Umbilical cord (tissue), 2 donors: Measurements from ENCODE around the gene CCNK. TPM values are rescaled to one million over a fixed set of nuclear protein-coding genes. Genes with fewer than 3 reads are reported as not detected.

ENCODE experiments used
- DNase-seq: peaks from one replicate; pipeline ENCODE4 v3.0.0-alpha.2; 2015; ENCODE audit warnings: low spot score
- total RNA-seq: library from RNA; depleted of rRNA; stranded (reverse); fragments of >200 nt; gene quantifications from one replicate; pipeline ENCODE4 v1.2.3, GENCODE V29; 2014; ENCODE audit warnings: low replicate concordance; ENCODE audit not compliant: insufficient read depth

CCNK gene
- total RNA-seq, 1 donor from 2014 or later = 33.0 TPM

DNA sequence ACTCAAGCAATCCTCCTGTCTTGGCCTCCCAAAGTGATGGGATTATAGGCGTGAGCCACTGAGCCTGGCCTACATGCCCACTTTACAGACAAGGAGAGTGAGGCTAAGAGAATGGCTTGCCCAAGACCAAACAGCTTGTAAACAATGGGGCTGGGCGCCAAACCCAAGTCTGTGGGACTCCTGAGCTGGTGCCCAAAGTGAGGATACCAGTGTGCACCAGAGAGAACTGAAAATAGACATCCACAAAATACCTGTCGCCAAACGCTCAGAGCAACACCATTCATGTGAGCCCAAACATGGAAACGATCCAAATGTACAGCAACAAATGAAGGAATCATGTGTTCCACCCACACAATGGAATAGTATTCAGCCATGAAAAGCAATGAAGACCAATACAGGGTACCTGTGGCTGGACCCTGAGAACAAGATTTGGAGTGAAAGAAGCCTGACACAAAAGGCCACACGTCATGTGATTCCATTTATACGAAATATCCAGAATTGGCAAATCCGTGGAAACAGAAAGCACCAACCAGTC, 38.2 kb downstream of the CCNK start:
- DNase-seq = no peak

DNA sequence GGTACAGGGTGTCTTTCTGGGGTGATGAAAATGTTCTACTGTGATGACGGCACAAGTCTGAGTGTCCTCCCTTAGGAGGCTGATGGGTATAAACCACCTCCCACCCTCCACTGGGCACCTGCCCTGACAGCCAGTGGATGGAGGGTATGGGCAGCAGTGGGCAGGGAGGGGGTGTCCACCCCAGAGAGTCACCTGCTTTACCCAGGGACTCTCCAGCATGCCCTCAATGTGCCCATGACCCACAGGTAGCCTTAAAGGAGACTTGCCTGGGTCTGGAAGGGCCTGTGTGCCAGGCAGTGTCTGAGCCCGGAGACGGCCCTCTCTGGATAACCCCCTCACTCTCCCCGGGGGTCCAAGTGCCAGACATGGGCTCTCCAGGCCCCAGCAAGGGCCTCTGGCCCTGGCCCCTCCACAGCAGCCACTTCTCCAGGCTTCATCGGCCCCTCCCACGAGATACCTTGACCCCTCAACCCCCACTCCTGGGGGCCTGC, 38.8 kb downstream of the CCNK start:
- no peak for DNase-seq

DNA sequence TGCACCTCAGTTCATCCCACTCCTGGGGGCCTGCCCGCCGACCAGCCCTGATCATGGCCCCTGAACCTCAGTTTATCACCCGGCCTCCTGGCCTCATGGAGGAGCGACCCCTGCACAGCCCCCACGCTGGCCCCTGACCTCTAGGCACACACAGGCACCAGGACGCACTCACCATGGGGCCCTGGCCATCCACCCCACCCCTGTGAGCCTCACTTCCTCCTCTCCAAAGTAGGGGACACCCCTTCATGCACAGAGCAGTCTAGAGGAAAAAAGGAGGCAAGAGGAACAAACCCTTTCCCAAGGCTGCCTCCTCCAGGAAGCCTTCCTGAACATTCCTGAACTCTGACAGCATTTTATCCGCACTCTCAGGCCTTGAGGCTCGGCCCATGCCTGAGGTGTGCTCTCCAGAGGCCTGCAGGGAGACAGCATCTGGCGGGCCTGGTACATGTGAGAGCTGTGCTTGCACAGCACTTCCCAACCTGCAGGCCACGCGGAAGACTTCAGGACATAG, 39.4 kb downstream of the CCNK start:
- DNase-seq = no peak

DNA sequence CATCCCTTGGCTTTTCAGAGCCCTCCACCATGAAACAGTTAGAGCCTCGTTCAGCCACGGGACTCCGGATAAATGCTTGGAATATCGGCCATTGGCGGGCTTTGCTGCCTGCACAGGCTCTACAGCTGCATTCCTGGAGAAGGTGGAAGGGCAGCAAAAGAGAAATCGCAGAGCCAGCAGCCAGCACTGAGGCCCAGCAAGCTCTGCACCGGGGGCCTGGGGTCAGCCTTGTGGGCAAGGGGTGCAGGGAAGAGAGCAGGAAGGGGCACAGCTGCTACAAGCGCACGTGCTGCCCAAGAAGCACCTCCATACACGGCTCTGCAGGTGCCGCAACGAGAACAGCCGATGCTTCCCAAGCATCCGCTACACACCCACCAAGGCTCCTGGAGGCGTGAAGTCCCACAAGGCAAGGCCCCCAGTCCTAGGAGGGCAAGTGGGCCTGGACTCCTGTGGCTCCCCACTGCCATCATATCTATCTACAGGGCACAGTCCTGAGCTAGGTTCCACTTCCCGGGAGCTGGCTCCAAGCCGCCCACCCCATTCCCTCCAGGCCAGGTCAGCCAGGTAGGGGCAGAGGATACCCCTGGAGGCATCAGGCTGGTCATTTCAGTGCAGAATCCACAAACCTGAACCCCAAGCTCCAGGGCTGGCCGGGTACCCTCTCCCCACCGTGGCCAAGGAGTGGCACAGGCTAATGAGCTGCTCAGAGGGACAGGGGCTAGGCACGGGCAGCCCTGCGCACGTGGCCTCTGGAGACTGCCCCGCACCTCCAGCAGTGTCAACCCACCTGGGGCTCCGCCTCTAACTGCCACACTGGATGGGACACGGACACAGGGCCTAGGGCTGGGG, 40.2 kb downstream of the CCNK start:
- no peak for DNase-seq

DNA sequence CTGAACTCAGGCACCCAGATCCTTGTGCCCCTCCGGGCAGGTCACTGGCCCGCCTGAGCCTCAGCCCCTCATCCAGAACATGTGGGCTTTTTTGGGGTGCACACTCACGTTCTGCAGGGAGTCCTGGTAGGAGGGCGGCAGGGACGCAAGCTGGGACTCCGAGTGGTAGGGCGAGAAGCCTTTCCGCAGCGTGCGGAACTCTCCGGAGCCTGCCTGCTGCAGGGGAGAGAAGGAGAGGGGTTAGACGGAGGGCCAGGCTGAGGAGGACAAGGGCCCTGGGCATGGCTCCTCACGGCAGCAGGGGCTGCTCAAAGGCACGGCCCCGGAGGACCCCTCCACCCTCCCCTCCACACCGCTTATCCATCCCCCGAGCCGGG, 40.8 kb downstream of the CCNK start:
- DNase-seq = no peak

DNA sequence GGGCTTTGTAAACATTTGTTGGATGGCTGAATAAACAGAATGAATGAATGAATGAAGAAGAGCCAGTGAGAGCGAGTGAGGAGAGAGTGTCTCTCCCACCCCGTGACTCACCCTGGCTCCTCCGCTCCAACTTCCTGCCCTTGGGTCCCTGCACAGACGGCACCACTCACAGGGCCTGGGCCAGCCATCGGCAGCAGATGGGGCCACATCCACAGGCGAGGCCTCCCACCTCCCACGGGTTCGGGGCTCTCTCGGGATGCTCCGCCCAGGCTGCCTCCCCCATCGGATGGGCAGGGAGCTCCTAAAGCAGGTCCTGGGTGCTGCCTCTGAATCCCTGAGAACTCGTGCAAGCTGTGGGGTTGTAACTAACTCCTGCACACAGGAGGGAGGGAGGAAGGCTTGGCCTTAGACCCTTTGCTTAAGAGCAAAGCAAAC, 41.3 kb downstream of the CCNK start:
- peak; percentile 70 for DNase-seq

DNA sequence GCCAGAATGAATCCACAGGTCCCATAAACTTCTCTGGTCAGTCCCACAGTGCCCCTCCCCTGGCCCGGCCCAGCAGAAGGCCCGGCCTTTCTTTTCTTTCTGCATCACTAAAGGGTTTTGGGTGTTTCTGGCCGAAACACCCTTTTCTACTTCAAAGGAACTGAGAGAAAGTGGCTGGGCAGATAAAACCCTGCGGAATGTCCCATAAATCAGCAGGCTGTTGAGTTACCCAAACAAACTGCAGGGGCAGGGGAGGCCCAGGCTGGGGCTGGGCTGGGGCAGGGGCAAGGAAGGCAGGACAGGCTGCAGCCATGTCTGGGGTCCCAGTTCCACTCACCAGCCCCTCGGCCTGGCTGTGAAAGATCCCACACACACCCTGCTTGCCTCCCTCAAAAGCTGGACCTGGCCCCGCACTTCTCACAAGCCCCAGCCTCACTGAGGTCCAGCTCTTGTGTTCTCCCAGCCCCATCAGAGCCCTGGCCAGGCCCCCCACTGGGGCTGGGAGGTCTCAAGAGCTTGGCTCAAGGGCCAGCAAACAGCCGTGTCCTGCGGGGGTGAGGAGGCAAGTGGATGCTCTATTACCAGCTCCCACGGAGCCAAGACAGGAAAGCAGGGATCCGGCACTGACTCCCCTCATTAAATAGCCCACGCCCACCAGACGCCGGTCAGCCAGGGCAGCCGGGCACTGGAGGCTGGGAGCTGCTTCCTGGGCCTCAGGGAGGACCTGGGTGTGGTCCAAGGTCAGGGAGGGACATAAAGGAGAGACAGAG, 41.9 kb downstream of the CCNK start:
- peak; percentile 95 for DNase-seq

DNA sequence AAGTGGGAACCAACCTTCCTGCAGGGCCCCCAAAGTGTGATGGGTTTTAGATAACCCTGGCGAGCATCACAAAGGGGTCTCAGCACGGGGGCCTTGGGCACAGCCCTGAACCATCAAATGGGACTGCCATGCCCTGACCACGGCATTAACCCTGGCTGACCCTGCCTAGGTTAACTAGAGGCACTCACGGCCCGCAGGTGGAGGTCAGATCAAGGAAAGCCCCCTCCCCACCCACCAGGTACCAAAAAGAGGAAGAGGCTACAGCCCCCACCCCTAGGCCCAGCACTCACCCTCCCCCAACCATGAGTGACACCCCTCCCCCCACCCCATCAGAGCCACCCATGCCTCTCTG, 42.5 kb downstream of the CCNK start:
- DNase-seq = no peak

DNA sequence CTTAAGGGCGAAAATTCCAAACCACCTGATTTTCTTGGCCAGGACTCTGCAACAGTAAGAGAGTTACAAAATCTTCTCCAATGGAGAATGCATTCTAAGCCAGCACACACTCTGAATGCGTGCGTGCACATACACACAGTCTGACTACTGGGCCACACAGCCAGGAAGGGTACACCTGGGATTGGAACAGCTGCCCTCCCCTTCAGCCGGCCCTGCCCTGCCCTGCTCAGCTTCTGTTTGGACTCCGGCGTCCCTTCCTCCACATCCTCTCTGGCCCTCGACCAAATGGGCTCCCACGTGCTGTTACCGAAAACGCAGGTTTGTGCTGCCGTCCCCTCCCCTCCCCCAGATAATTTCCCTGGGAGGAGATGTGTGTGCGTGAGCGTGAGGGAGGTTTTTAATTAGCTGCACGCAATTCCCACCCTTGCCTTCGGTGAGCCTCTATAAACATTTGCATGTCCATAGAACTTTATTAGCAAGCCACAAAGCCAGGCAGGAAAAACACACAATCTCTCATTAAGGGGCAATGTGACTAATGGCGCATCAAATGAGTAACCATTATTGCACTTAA, 43.0 kb downstream of the CCNK start:
- peak; percentile 27 for DNase-seq

DNA sequence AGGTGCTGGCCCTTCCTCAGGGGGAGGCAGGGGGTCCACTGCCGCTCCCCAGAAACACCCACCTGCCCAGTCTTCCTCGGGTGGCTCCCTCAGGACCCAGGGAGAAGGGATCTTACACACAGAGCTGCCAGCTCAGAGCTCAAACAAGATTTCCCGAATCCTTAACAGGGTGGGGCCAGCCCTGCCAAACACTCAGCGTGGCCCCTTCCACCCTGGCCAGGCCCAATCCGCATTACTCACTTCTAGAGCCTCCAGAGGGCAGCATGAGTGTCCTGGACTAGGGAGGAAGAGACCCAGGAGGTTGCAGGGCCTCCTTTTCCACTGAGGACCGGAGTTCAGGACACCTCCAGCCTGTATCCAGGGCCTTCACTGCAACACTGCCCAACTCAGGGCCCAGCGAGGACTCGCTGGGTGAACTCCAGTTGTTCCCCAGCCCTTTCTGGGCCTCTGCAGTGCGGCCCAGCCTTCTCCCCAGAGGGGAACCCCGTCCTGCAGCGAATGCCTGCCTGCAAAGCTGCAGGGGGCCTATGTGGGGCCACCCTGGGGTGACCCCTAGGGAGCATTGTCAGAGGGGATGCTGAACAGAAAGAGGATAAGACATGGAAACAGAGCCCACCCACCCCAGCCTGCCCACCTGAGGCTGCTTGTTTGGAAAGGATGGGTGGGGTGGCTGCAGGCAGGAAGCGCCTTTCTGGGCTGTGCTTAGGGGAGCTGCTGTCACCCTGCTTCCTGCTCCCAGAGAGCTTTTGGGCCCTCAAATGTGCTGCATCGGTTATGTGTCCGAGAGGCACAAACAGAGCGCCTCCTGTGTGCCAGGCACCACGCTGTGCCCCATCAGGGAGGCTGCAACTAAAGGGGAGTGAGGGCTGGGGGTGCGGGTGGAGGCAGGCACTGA, 43.8 kb downstream of the CCNK start:
- DNase-seq = peak; percentile 91

DNA sequence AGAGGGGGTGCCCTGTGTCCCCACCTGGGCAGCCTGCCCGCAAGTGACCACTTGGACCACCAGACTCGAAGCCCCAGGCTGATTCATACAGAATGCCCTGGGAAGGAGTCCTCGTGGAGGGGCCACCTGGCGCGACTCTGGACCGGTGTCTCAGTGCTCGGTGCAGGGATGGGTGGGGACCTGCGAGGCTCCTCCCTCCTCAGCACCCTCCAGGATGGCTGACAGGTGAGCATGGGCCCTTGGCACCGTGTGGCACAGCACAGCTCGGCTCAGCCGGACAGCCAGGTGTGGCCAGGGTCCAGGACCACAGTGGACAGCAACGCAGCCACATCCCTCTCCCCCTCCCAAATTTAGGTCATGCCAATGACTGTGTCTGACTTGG, 44.5 kb downstream of the CCNK start:
- no peak for DNase-seq

DNA sequence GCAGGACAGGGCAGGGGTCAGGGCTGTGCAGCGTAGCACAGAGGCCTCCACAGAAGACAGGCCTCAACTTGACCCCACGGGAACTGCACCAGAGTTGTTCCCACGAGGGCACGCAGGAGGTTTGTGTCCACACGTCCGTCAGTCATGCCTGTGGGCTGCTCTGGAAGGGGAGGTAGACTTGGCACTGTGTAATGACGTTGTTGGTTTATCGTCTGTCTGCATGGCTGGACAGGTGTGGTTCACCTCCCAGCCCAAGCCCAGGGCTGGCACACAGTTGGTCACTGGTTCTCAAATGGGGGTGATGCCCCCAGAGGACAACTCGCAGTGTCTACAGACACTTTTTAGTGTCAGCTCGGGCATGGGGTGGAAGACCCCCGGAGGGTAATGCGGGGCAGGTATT, 45.8 kb downstream of the CCNK start:
- DNase-seq = no peak

DNA sequence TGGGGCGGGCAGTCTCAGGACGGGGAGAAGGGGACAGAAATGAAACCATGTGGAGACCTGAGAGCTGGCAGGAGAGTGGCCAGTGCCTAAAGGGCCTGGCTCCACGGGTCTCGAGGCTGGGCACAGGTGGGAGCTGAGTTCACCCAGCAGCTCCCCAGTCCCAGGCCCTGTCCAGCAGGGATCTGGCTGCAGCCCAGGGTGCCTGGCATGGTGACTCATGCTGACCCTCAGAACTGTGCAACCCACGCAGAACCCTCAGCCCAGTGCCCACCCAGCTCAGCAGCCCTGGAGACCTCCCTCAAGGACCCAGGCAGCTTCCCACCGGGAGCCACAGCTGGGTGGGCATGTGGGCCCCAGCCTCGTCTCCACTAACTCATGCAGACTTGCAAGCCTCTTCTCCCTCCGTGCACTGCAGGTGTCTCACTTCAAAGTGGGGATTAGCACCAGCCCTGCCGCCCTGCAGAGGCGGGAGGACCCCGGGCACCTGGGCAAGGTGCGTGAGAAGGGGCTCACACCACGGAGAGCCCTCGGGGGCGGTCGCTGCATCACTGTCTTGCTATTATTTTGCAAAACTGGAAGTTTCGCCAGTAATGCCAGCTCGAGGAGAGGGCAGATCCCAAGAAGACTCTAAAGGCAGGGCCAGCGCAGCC, 46.3 kb downstream of the CCNK start:
- no peak for DNase-seq

DNA sequence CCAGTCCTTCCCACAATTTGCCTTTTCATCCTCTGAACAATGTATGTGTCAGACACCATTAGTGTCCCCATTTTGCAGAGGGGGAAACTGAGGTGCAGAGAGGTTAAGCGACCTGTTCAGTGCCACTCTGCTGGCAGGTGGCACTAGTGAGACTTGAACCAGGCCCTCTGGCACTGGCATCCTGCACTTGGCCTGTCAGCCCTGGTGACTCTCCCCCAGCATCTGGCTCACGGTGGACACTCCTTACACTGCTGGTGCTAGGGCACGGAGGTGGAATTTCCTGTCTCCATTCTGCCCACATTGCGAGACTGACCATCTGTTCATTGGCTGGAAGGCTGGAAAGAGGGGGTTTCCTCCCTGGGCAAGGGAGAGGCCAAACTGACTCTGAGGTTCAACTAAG, 48.7 kb downstream of the CCNK start:
- DNase-seq = no peak

DNA sequence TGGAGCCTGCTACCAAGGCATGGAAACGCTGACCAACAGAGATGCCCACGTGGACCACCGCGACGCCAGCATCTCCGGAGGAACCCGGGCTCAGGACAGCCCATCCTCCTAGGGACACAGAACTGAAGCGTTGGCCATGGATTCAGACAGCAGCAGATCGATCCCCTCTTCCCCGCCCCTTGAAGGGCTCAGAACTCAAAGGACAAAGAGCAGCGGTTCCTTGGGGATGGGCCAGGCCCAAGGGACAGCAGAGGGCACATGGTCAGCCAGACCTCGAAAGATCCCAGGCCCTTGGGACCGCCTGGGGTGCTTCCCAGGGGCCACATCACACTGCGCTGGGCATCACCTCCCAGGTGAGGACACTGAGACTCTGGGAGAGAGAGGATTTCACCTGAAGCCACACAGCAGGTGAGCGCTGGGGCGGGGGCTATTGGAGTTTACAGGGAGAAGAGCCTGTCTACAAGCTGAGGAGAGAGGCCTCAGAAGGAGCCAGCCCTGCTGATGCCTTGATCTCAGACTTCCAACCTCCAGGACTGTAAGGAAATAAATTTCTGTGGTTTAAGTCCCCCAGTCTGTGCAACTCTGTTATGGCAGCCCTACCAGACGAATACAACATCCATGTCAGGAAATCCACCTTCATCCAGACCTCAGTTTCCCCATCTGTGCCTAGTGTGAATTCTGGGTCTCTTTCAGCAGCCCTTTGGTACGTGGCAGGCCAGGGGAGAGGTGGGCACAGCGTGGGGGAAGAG, 49.4 kb downstream of the CCNK start:
- DNase-seq = peak; percentile 38

DNA sequence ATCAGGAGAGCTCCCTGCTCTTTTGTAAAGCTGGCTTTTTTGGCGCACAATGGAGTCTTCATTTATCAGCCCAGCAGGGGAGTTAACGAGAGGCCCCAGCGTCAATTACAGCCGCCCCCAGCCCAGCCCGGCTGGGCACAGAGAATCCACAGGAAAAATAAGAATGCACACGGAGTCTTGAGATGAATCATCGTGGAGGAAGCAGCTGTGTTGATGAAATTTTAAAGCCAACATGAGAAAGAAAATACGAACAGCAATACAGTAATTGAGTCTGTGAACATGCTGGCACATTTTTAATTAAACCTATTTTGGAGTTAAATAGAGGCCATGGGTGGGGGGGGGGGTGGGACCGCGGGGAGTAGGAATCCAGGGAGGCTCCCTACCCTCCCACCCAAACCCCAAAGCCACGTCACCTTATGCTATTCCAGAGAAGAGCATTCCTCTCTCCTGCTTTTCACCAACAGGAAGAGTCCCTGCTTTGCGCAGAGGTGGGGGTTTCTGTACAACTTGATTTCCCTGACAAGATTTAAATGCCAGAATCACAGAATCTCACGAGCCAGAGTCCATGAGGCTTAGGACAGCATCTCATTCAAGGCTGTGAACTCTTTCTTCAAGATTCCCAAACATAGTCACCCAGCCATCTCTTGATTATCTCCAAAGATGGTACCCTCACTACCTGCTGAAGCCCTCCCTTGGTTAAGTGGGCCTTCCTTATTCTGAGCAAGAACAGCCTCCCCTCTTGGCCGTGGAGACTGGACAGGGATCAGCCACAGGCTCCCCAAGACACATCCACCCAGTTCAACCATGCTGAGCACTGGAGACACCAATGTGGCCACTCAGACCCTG, 50.3 kb downstream of the CCNK start:
- peak; percentile 76 for DNase-seq

DNA sequence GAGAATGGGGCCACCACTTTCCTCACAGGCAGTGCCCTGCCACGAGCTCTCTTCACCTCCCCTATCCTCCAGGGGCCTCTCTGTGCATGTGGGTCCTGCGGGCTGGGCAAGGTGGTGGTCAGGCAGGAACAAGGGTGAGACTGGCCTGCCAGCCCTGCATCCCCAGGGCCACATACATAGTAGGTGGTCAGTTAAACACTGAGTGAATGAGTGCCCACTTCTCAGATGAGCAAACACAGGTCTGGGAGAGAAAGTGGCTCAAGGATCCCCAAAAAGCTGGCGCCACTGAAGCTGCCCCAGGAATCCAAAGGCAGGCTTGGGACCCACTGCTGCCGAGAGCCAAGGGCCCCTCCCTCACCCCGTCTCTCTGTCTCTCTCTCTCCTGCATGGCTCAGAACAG, 51.1 kb downstream of the CCNK start:
- DNase-seq = peak; percentile 31

DNA sequence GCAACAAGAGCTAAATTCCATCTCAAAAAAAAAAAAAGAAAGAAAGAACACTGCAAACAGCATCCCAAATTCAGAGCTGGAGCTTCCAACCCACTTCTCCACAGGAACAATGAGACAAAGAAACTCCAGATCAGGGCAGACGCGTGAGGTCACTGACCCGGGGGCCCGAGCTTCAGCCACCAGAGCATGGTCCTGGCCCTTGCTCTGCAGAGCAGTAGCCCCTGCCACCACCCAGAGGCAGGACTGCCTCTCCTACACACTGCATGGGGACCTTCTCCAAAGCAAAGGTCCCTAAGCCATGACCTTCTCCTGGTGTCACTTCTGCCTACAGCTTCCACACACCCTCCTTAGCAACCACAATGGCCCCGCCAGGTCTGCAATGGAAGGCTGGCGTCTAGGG, 53.1 kb downstream of the CCNK start:
- DNase-seq = no peak

DNA sequence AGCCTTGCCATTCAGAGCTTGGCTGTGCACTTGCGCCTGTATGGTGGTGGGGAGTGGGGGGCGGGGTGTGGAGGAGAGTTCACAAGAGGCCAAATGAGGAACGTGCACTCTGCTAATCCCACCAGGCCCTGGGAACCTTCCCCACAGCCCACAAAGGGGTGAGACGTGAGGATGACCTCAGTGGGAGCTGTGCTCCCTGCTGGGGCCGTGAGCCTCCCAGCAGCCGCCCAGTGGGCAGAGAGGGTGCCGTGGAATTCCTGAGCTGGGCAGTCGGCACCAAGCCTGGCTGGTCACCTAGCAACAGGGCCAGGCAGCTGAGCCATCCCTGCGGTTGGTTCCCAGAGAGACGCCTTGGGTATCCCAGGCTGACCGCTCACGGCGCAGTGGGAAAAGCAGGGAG, 53.7 kb downstream of the CCNK start:
- DNase-seq = peak; percentile 32
